Small intestine (tissue), 7 donors: ENCODE results near the gene TPPP. TPM values are rescaled to one million over a fixed set of nuclear protein-coding genes. Genes with fewer than 3 reads are reported as not detected.
A peak's percentile ranks its signal among the peaks of the same experiment; 100 is the strongest.

Experiments
- DNase-seq, 2 donors: peaks; one replicate each; pipeline versions ENCODE4 v3.0.0 to v3.0.0-alpha.2; 2013
- FAIRE-seq: peaks from 2 replicates; lab custom pipeline; 2012; peaks lifted over from hg19 to GRCh38; lab: Jason Lieb, UNC
- H3K27ac ChIP-seq, 3 donors: one replicate each; pipeline ENCODE4 v1.5.1; 2013; ENCODE audit warnings: low read length in 2 of 3, mild to moderate bottlenecking in 2 of 3, control low read depth in 1 of 3, inconsistent platforms in 1 of 3, low read depth in 1 of 3, moderate library complexity in 1 of 3
- H3K27me3 ChIP-seq, 3 donors: one replicate each; pipeline ENCODE4 v1.6.1; 2013; ENCODE audit warnings: low read length in 3 of 3, inconsistent platforms in 1 of 3; ENCODE audit not compliant: control insufficient read depth in 3 of 3, insufficient read depth in 3 of 3
- H3K36me3 ChIP-seq, 3 donors: one replicate each; pipeline ENCODE4 v1.6.1; 2013; ENCODE audit warnings: low read length in 3 of 3, inconsistent platforms in 1 of 3, low read depth in 1 of 3, mild to moderate bottlenecking in 1 of 3, moderate library complexity in 1 of 3; ENCODE audit not compliant: control insufficient read depth in 3 of 3, insufficient read depth in 2 of 3
- H3K4me1 ChIP-seq, 3 donors: one replicate each; pipeline ENCODE4 v1.6.1; 2013; ENCODE audit warnings: low read length in 2 of 3, inconsistent platforms in 1 of 3, low read depth in 1 of 3, mild to moderate bottlenecking in 1 of 3, moderate library complexity in 1 of 3; ENCODE audit not compliant: control insufficient read depth in 3 of 3, insufficient read depth in 2 of 3
- H3K4me3 ChIP-seq, 3 donors: one replicate each; pipeline ENCODE4 v1.5.1; 2013; ENCODE audit warnings: low read length in 3 of 3, control low read depth in 1 of 3, inconsistent platforms in 1 of 3, low read depth in 1 of 3, mild to moderate bottlenecking in 1 of 3, moderate library complexity in 1 of 3
- H3K9me3 ChIP-seq, 2 donors: one replicate each; pipeline ENCODE4 v1.6.1; 2013; ENCODE audit warnings: low read depth in 1 of 2, low read length in 1 of 2; ENCODE audit not compliant: control insufficient read depth in 2 of 2, insufficient read depth in 1 of 2
- WGBS, 3 donors: extraction: QIAGEN DNeasy Blood & Tissue Kit; methylation state at CpG; one replicate each; pipeline ENCODE4 v1.1.7; 2013; 5-methylcytosine and 5-hydroxymethylcytosine counted together
- polyA plus RNA-seq, 4 donors: library from polyadenylated mRNA; stranded (reverse) in 3 of 4; unstranded in 1 of 4; fragments of 200-250 nt in 3 of 4; fragments of 120-200 nt in 1 of 4; gene quantifications; one replicate each; pipeline versions ENCODE4 v1.2.1 to v1.2.3, GENCODE V29; 2013
- donor health status: healthy with polysubstance abuse.
- donor health status: control.
- donor health status: control.
- donor health status: Bipolar disorder and iron deficiency.
- donor health status: healthy.

The TPPP gene
- polyA plus RNA-seq, 4 donors: 3.0 to 6.3 (median 5.5) TPM

GRCh38 chr5:611731-612486 lies 81.2 kb downstream of the TPPP start, which contains the start of gene CEP72:
CEP72 (plus strand) TSS chr5:612340; CDS start chr5:612362, 22 bp downstream.
- peaks cover 0 to 10% of the 10 kb centered on the region in 2 donors for H3K9me3 ChIP-seq
- 0 to 1% (median 1%) methylated on average over 51 to 72 of the region's 72 CpGs for WGBS, 3 donors
- peaks cover 0 to 16% (median 0%) of the 10 kb centered on the region in 3 donors for H3K36me3 ChIP-seq
- H3K4me3 ChIP-seq: peak within 1 kb of the TSS; percentile 72 to 92 (median 84)
- H3K27ac ChIP-seq: peak within 1 kb of the TSS in 2 of 3 donors; percentile 27 to 79
- DNase-seq (peak; percentile 87 to 93), FAIRE-seq (no peak)
- H3K4me1 ChIP-seq: peaks cover 0 to 22% (median 0%) of the 10 kb centered on the region in 3 donors
- H3K27me3 ChIP-seq: no peaks in the 10 kb centered on the region

- no peaks in the 10 kb centered on the region for H3K27me3 ChIP-seq
- WGBS, 3 donors: 25 to 34% (median 31%) methylated on average over 11 of the region's 11 CpGs
- peaks cover 0 to 11% (median 0%) of the 10 kb centered on the region in 3 donors for H3K36me3 ChIP-seq
- H3K27ac ChIP-seq: peak overlapping the region in 1 of 3 donors; percentile 79
- peaks cover 0 to 10% of the 10 kb centered on the region in 2 donors for H3K9me3 ChIP-seq
- peak overlapping the region; percentile 72 to 92 (median 84) for H3K4me3 ChIP-seq
- DNase-seq (no peak), FAIRE-seq (no peak)
- H3K4me1 ChIP-seq: peaks cover 0 to 23% (median 0%) of the 10 kb centered on the region in 3 donors
Measured at GRCh38 chr5:610744-611730, 82.1 kb downstream of the TPPP start.

GRCh38 chr5:610011-610743 lies 83.0 kb downstream of the TPPP start:
- no peaks in the 10 kb centered on the region for H3K27me3 ChIP-seq
- peak overlapping the region in 1 of 3 donors; percentile 92 for H3K4me3 ChIP-seq
- no peak overlapping the region for H3K27ac ChIP-seq
- FAIRE-seq (no peak), DNase-seq (no peak)
- WGBS, 3 donors: 86 to 91% (median 91%) methylated on average over 9 of the region's 9 CpGs
- H3K4me1 ChIP-seq: peaks cover 0 to 23% (median 0%) of the 10 kb centered on the region in 3 donors
- H3K9me3 ChIP-seq: peaks cover 0 to 10% of the 10 kb centered on the region in 2 donors
- H3K36me3 ChIP-seq: peaks cover 0 to 11% (median 0%) of the 10 kb centered on the region in 3 donors

Other genes starting within 250 kb of the TPPP start
- 100 to 1,000 TPM in 1 of 4 donors, 10 to 100 TPM in 3; 24.1 to 178 (median 50.3) TPM for gene SLC9A3, start 168.9 kb downstream of the TPPP start, polyA plus RNA-seq
- 1 to 10 TPM in 3 of 4 donors, under 1 TPM in 1; 0.54 to 9.6 (median 4.9) TPM for gene CEP72, start 81.0 kb downstream of the TPPP start, polyA plus RNA-seq
- 10 to 100 TPM in 2 of 4 donors, 1 to 10 TPM in 2; 2.2 to 18.8 (median 9.5) TPM for gene ZDHHC11B, start 91.4 kb upstream of the TPPP start, polyA plus RNA-seq
- gene ZDHHC11, start 157.6 kb upstream of the TPPP start, polyA plus RNA-seq: 10 to 100 TPM in 1 of 4 donors, 1 to 10 TPM in 3; 4.9 to 40.5 (median 6.5) TPM
- gene BRD9, start 199.4 kb upstream of the TPPP start, polyA plus RNA-seq: 10 to 100 TPM; 21.2 to 53.2 (median 30.5) TPM
- 10 to 100 TPM in 1 of 4 donors, 1 to 10 TPM in 3; 1.6 to 12.1 (median 7.1) TPM for gene TRIP13, start 199.5 kb upstream of the TPPP start, polyA plus RNA-seq